ENCODE data around the gene STXBP1. TPM values are rescaled to one million over a fixed set of nuclear protein-coding genes. Genes with fewer than 3 reads are reported as not detected.

STXBP1 gene
- total and polyA plus RNA-seq, 2 of the 13 experiments (the other 11 are each of a cell fraction or from before 2014, with no cell fraction given), result 2.9 TPM

DNA sequence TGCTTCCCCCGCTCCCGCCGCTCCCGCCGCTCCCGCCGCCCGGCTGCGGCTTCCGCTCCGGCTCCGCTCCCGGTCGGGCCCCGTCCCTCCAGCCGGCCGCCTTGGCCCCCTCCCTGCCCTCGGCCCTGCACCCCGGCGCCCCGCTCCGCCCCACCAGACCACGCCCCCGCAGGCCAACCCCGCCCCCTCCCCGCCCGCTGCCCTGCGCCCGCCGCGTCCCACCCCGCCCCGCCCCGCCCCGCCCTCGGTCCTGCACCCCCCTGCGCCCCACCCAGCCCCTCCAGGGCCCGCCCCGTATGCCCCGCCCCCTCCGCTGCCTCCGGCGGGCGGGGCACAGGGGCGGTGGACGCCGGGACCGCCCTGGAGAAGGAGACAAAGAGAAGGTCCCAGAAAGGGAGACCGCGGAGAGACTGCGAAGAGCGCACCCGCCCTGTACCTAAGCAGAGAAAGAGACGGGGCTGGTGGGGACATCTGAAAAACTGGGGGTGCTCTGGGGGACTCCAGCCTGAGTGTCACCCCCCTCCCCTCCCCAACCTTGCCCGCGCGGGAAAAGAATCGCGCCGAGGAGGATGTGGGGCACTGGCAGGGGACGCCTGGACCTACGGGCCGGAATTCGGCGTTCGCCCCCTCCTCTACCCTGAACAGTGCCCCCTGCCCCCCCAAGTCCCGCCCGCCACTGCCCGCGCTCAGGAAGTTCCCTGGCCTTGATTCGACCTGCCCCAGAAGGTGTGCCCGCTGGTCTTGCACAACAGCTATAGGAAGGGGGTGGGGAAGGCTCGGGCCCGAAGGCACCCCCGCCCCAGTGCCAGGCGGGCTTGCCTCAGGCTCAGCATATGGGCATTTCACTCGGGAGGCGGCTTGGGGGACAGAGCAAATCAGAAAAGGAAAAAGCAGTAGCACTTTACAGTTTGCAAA is 42.8 kb upstream of the STXBP1 start (continued):
- TF ChIP-seq, protein P1, sequence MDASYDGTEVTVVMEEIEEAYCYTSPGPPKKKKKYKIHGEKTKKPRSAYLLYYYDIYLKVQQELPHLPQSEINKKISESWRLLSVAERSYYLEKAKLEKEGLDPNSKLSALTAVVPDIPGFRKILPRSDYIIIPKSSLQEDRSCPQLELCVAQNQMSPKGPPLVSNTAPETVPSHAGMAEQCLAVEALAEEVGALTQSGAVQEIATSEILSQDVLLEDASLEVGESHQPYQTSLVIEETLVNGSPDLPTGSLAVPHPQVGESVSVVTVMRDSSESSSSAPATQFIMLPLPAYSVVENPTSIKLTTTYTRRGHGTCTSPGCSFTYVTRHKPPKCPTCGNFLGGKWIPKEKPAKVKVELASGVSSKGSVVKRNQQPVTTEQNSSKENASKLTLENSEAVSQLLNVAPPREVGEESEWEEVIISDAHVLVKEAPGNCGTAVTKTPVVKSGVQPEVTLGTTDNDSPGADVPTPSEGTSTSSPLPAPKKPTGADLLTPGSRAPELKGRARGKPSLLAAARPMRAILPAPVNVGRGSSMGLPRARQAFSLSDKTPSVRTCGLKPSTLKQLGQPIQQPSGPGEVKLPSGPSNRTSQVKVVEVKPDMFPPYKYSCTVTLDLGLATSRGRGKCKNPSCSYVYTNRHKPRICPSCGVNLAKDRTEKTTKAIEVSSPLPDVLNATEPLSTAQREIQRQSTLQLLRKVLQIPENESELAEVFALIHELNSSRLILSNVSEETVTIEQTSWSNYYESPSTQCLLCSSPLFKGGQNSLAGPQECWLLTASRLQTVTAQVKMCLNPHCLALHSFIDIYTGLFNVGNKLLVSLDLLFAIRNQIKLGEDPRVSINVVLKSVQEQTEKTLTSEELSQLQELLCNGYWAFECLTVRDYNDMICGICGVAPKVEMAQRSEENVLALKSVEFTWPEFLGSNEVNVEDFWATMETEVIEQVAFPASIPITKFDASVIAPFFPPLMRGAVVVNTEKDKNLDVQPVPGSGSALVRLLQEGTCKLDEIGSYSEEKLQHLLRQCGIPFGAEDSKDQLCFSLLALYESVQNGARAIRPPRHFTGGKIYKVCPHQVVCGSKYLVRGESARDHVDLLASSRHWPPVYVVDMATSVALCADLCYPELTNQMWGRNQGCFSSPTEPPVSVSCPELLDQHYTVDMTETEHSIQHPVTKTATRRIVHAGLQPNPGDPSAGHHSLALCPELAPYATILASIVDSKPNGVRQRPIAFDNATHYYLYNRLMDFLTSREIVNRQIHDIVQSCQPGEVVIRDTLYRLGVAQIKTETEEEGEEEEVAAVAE (CRISPR knock-in tag; IDR thresholded peaks at IDR 0.05; ENCODE audit: borderline replicate concordance), result 0 out of 2 replicates have a peak, but pooled peaks have one; percentile 13
- TF ChIP-seq ZNF878 (CRISPR knock-in tag; IDR thresholded peaks at IDR 0.05) (no peak), ZBTB3 (CRISPR knock-in tag; IDR thresholded peaks at IDR 0.05; ENCODE audit: borderline replicate concordance, low read depth) (no peak), THAP11 (CRISPR knock-in tag; IDR thresholded peaks at IDR 0.05) (no peak), ELF3 (CRISPR knock-in tag; IDR thresholded peaks at IDR 0.05) (peak; percentile 37; the same call in 1 of the 2 replicates), PHF8 (CRISPR knock-in tag; IDR thresholded peaks at IDR 0.05) (peak; percentile 34)
- TF ChIP-seq, protein P2, sequence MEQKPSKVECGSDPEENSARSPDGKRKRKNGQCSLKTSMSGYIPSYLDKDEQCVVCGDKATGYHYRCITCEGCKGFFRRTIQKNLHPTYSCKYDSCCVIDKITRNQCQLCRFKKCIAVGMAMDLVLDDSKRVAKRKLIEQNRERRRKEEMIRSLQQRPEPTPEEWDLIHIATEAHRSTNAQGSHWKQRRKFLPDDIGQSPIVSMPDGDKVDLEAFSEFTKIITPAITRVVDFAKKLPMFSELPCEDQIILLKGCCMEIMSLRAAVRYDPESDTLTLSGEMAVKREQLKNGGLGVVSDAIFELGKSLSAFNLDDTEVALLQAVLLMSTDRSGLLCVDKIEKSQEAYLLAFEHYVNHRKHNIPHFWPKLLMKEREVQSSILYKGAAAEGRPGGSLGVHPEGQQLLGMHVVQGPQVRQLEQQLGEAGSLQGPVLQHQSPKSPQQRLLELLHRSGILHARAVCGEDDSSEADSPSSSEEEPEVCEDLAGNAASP (CRISPR knock-in tag; IDR thresholded peaks at IDR 0.05; ENCODE audit: borderline replicate concordance), result peak; percentile 39; the same call in 1 of the 2 replicates
- TF ChIP-seq, protein P3, sequence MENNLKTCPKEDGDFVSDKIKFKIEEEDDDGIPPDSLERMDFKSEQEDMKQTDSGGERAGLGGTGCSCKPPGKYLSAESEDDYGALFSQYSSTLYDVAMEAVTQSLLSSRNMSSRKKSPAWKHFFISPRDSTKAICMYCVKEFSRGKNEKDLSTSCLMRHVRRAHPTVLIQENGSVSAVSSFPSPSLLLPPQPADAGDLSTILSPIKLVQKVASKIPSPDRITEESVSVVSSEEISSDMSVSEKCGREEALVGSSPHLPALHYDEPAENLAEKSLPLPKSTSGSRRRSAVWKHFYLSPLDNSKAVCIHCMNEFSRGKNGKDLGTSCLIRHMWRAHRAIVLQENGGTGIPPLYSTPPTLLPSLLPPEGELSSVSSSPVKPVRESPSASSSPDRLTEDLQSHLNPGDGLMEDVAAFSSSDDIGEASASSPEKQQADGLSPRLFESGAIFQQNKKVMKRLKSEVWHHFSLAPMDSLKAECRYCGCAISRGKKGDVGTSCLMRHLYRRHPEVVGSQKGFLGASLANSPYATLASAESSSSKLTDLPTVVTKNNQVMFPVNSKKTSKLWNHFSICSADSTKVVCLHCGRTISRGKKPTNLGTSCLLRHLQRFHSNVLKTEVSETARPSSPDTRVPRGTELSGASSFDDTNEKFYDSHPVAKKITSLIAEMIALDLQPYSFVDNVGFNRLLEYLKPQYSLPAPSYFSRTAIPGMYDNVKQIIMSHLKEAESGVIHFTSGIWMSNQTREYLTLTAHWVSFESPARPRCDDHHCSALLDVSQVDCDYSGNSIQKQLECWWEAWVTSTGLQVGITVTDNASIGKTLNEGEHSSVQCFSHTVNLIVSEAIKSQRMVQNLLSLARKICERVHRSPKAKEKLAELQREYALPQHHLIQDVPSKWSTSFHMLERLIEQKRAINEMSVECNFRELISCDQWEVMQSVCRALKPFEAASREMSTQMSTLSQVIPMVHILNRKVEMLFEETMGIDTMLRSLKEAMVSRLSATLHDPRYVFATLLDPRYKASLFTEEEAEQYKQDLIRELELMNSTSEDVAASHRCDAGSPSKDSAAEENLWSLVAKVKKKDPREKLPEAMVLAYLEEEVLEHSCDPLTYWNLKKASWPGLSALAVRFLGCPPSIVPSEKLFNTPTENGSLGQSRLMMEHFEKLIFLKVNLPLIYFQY (CRISPR knock-in tag; IDR thresholded peaks at IDR 0.05; ENCODE audit: borderline replicate concordance), result 0 out of 2 replicates have a peak, but pooled peaks have one; percentile 3
- TF ChIP-seq, protein P4, sequence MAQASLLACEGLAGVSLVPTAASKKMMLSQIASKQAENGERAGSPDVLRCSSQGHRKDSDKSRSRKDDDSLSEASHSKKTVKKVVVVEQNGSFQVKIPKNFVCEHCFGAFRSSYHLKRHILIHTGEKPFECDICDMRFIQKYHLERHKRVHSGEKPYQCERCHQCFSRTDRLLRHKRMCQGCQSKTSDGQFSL (CRISPR knock-in tag; IDR thresholded peaks at IDR 0.05), result no peak
- TF ChIP-seq, protein P5, sequence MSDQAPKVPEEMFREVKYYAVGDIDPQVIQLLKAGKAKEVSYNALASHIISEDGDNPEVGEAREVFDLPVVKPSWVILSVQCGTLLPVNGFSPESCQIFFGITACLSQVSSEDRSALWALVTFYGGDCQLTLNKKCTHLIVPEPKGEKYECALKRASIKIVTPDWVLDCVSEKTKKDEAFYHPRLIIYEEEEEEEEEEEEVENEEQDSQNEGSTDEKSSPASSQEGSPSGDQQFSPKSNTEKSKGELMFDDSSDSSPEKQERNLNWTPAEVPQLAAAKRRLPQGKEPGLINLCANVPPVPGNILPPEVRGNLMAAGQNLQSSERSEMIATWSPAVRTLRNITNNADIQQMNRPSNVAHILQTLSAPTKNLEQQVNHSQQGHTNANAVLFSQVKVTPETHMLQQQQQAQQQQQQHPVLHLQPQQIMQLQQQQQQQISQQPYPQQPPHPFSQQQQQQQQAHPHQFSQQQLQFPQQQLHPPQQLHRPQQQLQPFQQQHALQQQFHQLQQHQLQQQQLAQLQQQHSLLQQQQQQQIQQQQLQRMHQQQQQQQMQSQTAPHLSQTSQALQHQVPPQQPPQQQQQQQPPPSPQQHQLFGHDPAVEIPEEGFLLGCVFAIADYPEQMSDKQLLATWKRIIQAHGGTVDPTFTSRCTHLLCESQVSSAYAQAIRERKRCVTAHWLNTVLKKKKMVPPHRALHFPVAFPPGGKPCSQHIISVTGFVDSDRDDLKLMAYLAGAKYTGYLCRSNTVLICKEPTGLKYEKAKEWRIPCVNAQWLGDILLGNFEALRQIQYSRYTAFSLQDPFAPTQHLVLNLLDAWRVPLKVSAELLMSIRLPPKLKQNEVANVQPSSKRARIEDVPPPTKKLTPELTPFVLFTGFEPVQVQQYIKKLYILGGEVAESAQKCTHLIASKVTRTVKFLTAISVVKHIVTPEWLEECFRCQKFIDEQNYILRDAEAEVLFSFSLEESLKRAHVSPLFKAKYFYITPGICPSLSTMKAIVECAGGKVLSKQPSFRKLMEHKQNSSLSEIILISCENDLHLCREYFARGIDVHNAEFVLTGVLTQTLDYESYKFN (CRISPR knock-in tag; conservative IDR thresholded peaks at IDR 0.05), result peak; percentile 47
- TF ChIP-seq, protein P6, sequence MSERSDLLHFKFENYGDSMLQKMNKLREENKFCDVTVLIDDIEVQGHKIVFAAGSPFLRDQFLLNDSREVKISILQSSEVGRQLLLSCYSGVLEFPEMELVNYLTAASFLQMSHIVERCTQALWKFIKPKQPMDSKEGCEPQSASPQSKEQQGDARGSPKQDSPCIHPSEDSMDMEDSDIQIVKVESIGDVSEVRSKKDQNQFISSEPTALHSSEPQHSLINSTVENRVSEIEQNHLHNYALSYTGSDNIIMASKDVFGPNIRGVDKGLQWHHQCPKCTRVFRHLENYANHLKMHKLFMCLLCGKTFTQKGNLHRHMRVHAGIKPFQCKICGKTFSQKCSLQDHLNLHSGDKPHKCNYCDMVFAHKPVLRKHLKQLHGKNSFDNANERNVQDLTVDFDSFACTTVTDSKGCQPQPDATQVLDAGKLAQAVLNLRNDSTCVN (CRISPR knock-in tag; IDR thresholded peaks at IDR 0.05; ENCODE audit: borderline replicate concordance), result 0 out of 2 replicates have a peak, but pooled peaks have one; percentile 17

Measured in HepG2 (cell line).